Measurements from ENCODE around the gene GPC5. TPM values are rescaled to one million over a fixed set of nuclear protein-coding genes. Genes with fewer than 3 reads are reported as not detected.

The GPC5 gene
- total RNA-seq, 1 donor: not detected

DNA sequence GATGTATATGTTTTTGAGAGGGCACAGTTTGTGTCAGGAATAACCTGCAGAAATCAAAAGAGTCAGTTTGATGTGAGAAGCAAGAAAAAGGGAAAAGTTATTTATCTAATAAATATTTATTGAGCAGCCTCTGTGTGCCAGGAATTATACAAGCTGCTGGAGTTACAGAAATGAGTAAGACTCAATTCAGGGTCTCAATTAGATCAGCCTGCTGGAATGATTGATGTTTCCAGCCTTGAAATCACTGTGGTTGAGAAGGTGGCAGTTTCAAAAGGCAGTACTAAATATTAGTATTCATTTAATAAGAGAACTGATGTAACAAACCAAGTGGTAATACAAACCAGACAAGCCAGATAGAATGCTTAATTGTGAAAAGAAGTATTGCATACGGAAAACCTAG, 1045.8 kb downstream of the GPC5 start:
- DNase-seq (ENCODE audit: low read depth): no peak
- TF ChIP-seq, protein P1, sequence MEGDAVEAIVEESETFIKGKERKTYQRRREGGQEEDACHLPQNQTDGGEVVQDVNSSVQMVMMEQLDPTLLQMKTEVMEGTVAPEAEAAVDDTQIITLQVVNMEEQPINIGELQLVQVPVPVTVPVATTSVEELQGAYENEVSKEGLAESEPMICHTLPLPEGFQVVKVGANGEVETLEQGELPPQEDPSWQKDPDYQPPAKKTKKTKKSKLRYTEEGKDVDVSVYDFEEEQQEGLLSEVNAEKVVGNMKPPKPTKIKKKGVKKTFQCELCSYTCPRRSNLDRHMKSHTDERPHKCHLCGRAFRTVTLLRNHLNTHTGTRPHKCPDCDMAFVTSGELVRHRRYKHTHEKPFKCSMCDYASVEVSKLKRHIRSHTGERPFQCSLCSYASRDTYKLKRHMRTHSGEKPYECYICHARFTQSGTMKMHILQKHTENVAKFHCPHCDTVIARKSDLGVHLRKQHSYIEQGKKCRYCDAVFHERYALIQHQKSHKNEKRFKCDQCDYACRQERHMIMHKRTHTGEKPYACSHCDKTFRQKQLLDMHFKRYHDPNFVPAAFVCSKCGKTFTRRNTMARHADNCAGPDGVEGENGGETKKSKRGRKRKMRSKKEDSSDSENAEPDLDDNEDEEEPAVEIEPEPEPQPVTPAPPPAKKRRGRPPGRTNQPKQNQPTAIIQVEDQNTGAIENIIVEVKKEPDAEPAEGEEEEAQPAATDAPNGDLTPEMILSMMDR (IDR thresholded peaks at IDR 0.05; ENCODE audit: insufficient read depth, low read depth, low read length): no peak
- H3K4me3 ChIP-seq (ENCODE audit: low read depth, low read length): no peak overlapping the region

DNA sequence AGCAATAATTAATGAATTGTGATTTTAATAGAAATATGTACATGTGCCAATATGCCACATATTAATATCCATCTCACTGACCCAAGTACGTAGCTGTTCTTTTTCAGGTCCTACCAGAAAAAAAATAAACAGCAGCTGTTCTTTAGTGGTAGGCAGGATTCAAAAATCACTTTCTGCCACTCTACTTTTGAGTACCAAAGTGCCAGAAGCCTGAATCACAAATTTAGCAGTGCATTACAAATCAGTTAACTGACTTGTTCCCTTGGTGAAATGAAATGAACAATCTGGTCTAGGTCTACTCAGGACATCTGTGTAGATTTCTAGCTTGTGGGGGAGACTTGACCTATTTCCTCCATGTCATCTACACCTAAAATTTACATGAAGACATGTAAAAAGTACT, 1052.6 kb downstream of the GPC5 start:
- TF ChIP-seq, protein P1 (IDR thresholded peaks at IDR 0.05; ENCODE audit: insufficient read depth, low read depth, low read length): no peak
- DNase-seq (ENCODE audit: low read depth): no peak
- H3K4me3 ChIP-seq (ENCODE audit: low read depth, low read length): no peak overlapping the region

DNA sequence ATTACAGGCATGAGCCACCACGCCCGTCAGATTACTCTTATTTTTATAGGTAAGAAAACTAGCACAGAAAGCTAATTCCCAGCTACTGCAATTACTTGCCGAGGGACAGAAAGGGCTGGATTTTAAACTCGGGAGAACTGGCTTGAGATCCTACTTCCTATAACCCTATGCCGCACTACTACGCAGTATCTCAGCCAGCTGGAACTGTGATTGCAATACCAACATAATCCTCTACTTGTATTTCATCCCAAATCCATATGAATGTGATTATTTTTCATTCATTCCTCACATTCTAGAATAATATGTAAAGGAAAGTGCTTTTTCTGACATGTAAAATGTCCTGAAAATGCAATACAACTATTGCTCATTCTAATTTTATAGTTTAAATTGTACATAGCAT, 1054.4 kb downstream of the GPC5 start:
- no peak for DNase-seq (ENCODE audit: low read depth)
- H3K4me3 ChIP-seq (ENCODE audit: low read depth, low read length): no peak overlapping the region
- TF ChIP-seq, protein P1 (IDR thresholded peaks at IDR 0.05; ENCODE audit: insufficient read depth, low read depth, low read length): no peak

DNA sequence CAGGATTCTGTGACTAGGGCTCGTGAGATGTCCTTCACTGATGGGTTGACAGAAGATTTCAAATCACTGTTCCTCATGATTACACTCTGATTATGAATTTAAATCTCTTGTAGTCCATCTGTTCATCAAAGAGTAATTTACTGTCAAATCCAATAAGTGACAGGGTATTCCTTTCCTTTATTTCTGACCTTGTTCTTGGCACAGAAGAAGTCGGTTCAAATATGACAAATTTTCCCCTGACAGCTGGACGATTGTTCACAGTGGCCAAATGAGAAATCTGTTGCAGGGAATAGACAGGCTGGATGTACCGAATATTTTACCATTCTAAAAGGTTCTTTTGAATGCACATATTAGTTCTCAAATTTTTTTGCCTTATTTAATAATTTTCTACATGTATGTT, 1060.9 kb downstream of the GPC5 start:
- TF ChIP-seq, protein P1 (IDR thresholded peaks at IDR 0.05; ENCODE audit: insufficient read depth, low read depth, low read length): no peak
- no peak overlapping the region for H3K4me3 ChIP-seq (ENCODE audit: low read depth, low read length)

DNA sequence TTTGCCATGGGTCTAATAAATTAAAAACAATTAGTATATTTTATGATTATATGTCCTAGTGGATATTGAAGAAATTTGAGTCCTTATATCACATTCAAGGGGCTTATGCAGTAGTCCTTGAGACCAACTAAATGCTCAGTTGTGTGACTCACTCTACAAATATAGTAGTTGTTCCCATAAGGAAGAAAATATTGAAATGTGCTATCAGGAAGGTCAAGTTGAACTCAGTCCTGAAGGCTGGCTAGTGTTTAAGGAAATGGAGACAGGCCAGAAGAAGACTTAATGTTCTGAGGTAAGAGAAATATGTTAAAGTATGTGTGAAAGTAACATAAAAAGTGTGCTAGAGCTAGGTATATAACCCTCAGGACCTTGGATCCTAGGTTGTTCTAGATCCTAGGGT, 1062.1 kb downstream of the GPC5 start:
- H3K4me3 ChIP-seq (ENCODE audit: low read depth, low read length): no peak overlapping the region
- DNase-seq (ENCODE audit: low read depth): no peak

More for the DNA sequence above, 1060.9 kb downstream of the GPC5 start:
- DNase-seq (ENCODE audit: low read depth): no peak

DNA sequence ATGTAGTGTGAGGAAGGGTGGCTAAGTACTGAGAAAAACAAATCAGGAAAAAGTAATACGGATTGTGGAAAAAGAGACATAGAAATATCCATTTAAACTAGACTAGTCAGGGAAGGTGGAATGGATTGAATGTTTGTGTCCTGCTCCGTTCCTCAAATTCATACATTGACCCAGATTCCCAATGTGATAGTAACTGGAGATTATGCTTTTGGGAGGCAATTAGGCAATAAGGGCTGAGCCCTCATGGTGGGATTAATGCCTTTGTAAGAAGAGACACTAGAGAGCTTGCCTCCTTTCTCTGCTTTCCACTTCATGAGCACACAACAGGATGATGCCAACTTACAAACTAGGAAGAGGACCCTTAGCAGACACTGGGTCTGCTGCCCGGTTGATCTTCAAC, 1063.0 kb downstream of the GPC5 start:
- no peak for DNase-seq (ENCODE audit: low read depth)
- TF ChIP-seq, protein P1 (IDR thresholded peaks at IDR 0.05; ENCODE audit: insufficient read depth, low read depth, low read length): no peak
- no peak overlapping the region for H3K4me3 ChIP-seq (ENCODE audit: low read depth, low read length)

More for the DNA sequence above, 1062.1 kb downstream of the GPC5 start:
- TF ChIP-seq, protein P1 (IDR thresholded peaks at IDR 0.05; ENCODE audit: insufficient read depth, low read depth, low read length): no peak

DNA sequence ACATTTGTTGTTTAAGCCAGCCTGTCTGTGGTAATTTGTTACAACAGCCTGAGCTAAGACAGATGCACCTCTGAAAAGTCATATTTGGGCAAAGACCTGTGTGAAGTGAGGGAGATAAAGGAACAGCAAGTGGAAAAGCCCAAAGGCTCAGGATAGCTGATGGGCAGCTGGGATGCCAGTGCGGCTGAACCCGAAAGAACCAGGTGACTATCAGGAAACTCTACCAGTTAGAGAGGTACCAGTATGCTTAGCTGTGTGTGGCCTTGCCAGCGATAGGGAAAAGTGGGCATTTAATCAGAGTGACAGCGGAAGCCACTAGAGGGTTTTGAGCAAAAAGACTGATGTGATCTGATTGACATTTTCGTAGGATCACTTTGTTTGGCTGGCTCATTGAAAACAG, 1063.4 kb downstream of the GPC5 start:
- no peak overlapping the region for H3K4me3 ChIP-seq (ENCODE audit: low read depth, low read length)
- TF ChIP-seq, protein P1 (IDR thresholded peaks at IDR 0.05; ENCODE audit: insufficient read depth, low read depth, low read length): no peak
- DNase-seq (ENCODE audit: low read depth): no peak
